Lower lobe of right lung (tissue), 2 donors: ENCODE results near the gene TSPEAR. TPM values are rescaled to one million over a fixed set of nuclear protein-coding genes. Genes with fewer than 3 reads are reported as not detected.

Source experiments
- ATAC-seq, 2 donors: fragments of 200-7000 bp; cut with Tn5 transposase; one replicate each; pipeline ENCODE4 v1.9.1; 2020 to 2022; ENCODE audit warnings: mild to moderate bottlenecking in 2 of 2, moderate library complexity in 2 of 2
- DNase-seq: peaks from one replicate; pipeline ENCODE4 v3.0.0-alpha.2; 2020
- H3K27ac ChIP-seq: fragments of 200-600 bp; one replicate; pipeline ENCODE4 v1.8.0; 2022
- H3K27me3 ChIP-seq: fragments of 200-600 bp; one replicate; pipeline ENCODE4 v1.8.0; 2022; ENCODE audit warnings: low read depth
- H3K36me3 ChIP-seq: fragments of 200-600 bp; one replicate; pipeline ENCODE4 v1.8.0; 2022; ENCODE audit warnings: mild to moderate bottlenecking
- H3K4me1 ChIP-seq: fragments of 200-600 bp; one replicate; pipeline ENCODE4 v1.8.0; 2022
- H3K4me3 ChIP-seq: fragments of 200-600 bp; one replicate; pipeline ENCODE4 v1.8.0; 2022; ENCODE audit warnings: mild to moderate bottlenecking
- H3K9me3 ChIP-seq: fragments of 200-600 bp; one replicate; pipeline ENCODE4 v1.8.0; 2022
- CTCF ChIP-seq: fragments of 200-600 bp; IDR thresholded peaks from one replicate; pipeline ENCODE4 v1.8.0; 2022; ENCODE audit warnings: antibody characterized with exemption, mild to moderate bottlenecking
- intact Hi-C: fragments of 100-400 bp; cut with DNase I; formaldehyde crosslinking; loops from one replicate; pipeline ENCODE4 v1.11.0; 2022
- total RNA-seq: library from RNA; stranded (reverse); fragmentation: NEBNext Ultra II Directional; extraction: Animal tissue kit (Norgen Biotek cat#: 25700); gene quantifications from one replicate; pipeline ENCODE4 v1.2.1, GENCODE V29; 2021
- donor health status: DM: no; HTN: yes; CAD: no; lungs with severe emphysema.

Gene TSPEAR
- total RNA-seq, 1 donor from 2014 or later = 0.27 TPM

GRCh38 chr21:44657635-44658540, 53.5 kb downstream of the TSPEAR start, which contains the start of gene KRTAP12-3:
TSS of gene KRTAP12-3 (plus strand) at chr21:44657932. CDS start at chr21:44657980, 48 bp downstream.
- intact Hi-C loops = no loop called here
- TF ChIP-seq CTCF = no peak
- DNase-seq (no peak), ATAC-seq (peak; percentile 45 to 52)
- no peaks in the 10 kb centered on the region for H3K4me1 ChIP-seq
- no peaks in the 10 kb centered on the region for H3K36me3 ChIP-seq
- H3K27me3 ChIP-seq = peaks cover 27% of the 10 kb centered on the region
- no peak within 1 kb of the TSS for H3K27ac ChIP-seq
- H3K4me3 ChIP-seq = no peak within 1 kb of the TSS
- H3K9me3 ChIP-seq = no peaks in the 10 kb centered on the region

- TF ChIP-seq CTCF = no peak
- peaks cover 27% of the 10 kb centered on the region for H3K27me3 ChIP-seq
- H3K36me3 ChIP-seq = no peaks in the 10 kb centered on the region
- H3K9me3 ChIP-seq = no peaks in the 10 kb centered on the region
- no peak overlapping the region for H3K4me3 ChIP-seq
- H3K27ac ChIP-seq = no peak overlapping the region
- ATAC-seq (no peak), DNase-seq (no peak)
- no peaks in the 10 kb centered on the region for H3K4me1 ChIP-seq
- intact Hi-C loops = no loop called here
Observed at GRCh38 chr21:44656868-44657267, 54.5 kb downstream of the TSPEAR start.

GRCh38 chr21:44654576-44655175, 56.7 kb downstream of the TSPEAR start, which contains the start of gene KRTAP12-4:
TSS of gene KRTAP12-4 (minus strand) at chr21:44654659. CDS start at chr21:44654614, 45 bp downstream.
- intact Hi-C loops = no loop called here
- DNase-seq (no peak), ATAC-seq (no peak)
- H3K9me3 ChIP-seq = no peaks in the 10 kb centered on the region
- H3K4me1 ChIP-seq = no peaks in the 10 kb centered on the region
- no peaks in the 10 kb centered on the region for H3K36me3 ChIP-seq
- no peak for TF ChIP-seq CTCF
- no peak within 1 kb of the TSS for H3K4me3 ChIP-seq
- no peak within 1 kb of the TSS for H3K27ac ChIP-seq
- H3K27me3 ChIP-seq = peaks cover 27% of the 10 kb centered on the region

GRCh38 chr21:44653656-44654575, 57.5 kb downstream of the TSPEAR start:
- Histone ChIP-seq H3K9me3 (no peaks in the 10 kb centered on the region), H3K4me3 (no peak overlapping the region), H3K4me1 (no peaks in the 10 kb centered on the region), H3K36me3 (no peaks in the 10 kb centered on the region), H3K27me3 (peaks cover 20% of the 10 kb centered on the region), H3K27ac (no peak overlapping the region)
- ATAC-seq (peak in 1 of 2 donors; percentile 4), DNase-seq (no peak)
- TF ChIP-seq CTCF = no peak
- intact Hi-C loops = no loop called here

- Histone ChIP-seq H3K4me3 (no peak overlapping the region), H3K27ac (no peak overlapping the region), H3K9me3 (no peaks in the 10 kb centered on the region), H3K36me3 (no peaks in the 10 kb centered on the region), H3K4me1 (no peaks in the 10 kb centered on the region), H3K27me3 (peaks cover 14% of the 10 kb centered on the region)
- no peak for TF ChIP-seq CTCF
- no peak for ATAC-seq
- intact Hi-C loops = no loop called here
- DNase-seq = no peak
Observed at GRCh38 chr21:44653123-44653522, 58.2 kb downstream of the TSPEAR start.
